GM18511 (cell line): ENCODE measurements around the gene MEIKIN.
"Not testable (repeated sequence)": the region's sequence is repeated elsewhere in the genome, so short reads cannot be mapped to it uniquely, and the experiment has no call there.

Source experiments
- ATAC-seq: cut with Tn5 transposase; IDR thresholded peaks from one replicate; pipeline ENCODE4 v1.9.1; 2021; ENCODE audit warnings: mild to moderate bottlenecking, moderate library complexity; ENCODE audit not compliant: unreplicated experiment

MEIKIN gene

GRCh38 chr5:131914472-131914871, 31.0 kb downstream of the MEIKIN start:
- ATAC-seq = no peak

GRCh38 chr5:131913603-131914002, 31.9 kb downstream of the MEIKIN start:
- no peak for ATAC-seq

- ATAC-seq = no peak
Measured at GRCh38 chr5:131906668-131907067, 38.8 kb downstream of the MEIKIN start.

- not testable (repeated sequence) for ATAC-seq
Measured at GRCh38 chr5:131902266-131902665, 43.2 kb downstream of the MEIKIN start.

GRCh38 chr5:131899686-131900085, 45.8 kb downstream of the MEIKIN start:
- no peak for ATAC-seq

- ATAC-seq = no peak
Measured at GRCh38 chr5:131883984-131884383, 61.5 kb downstream of the MEIKIN start.

- ATAC-seq = no peak
Measured at GRCh38 chr5:131879705-131880104, 65.8 kb downstream of the MEIKIN start.

GRCh38 chr5:131877873-131878272, 67.6 kb downstream of the MEIKIN start:
- ATAC-seq = no peak

- ATAC-seq = not testable (repeated sequence)
Measured at GRCh38 chr5:131871251-131871650, 74.2 kb downstream of the MEIKIN start.

GRCh38 chr5:131867524-131867923, 77.9 kb downstream of the MEIKIN start:
- ATAC-seq = no peak

- no peak for ATAC-seq
Measured at GRCh38 chr5:131863700-131864099, 81.8 kb downstream of the MEIKIN start.

GRCh38 chr5:131857388-131857787, 88.1 kb downstream of the MEIKIN start:
- ATAC-seq = no peak

GRCh38 chr5:131855452-131855851, 90.0 kb downstream of the MEIKIN start:
- ATAC-seq = no peak

- peak; percentile 80 for ATAC-seq
Measured at GRCh38 chr5:131854134-131854533, 91.3 kb downstream of the MEIKIN start.

GRCh38 chr5:131848662-131849061, 96.8 kb downstream of the MEIKIN start:
- no peak for ATAC-seq

GRCh38 chr5:131846536-131846935, 98.9 kb downstream of the MEIKIN start:
- no peak for ATAC-seq

GRCh38 chr5:131845828-131846227, 99.6 kb downstream of the MEIKIN start:
- ATAC-seq = no peak

GRCh38 chr5:131842971-131843370, 102.5 kb downstream of the MEIKIN start:
- ATAC-seq = not testable (repeated sequence)

GRCh38 chr5:131832702-131833101, 112.8 kb downstream of the MEIKIN start:
- ATAC-seq = not testable (repeated sequence)

- peak; percentile 59 for ATAC-seq
Measured at GRCh38 chr5:131825404-131826013, 120.0 kb downstream of the MEIKIN start.

GRCh38 chr5:131824631-131825030, 120.8 kb downstream of the MEIKIN start:
- ATAC-seq = no peak

- no peak for ATAC-seq
Measured at GRCh38 chr5:131821221-131821620, 124.2 kb downstream of the MEIKIN start.
